WTC11 (cell line): ENCODE results near the gene PMIS2. TPM values are rescaled to one million over a fixed set of nuclear protein-coding genes. Genes with fewer than 3 reads are reported as not detected.

Experiments
- ATAC-seq: fragments of 200-7000 bp; cut with Tn5 transposase; 2 replicates; pipeline ENCODE4 v1.10.0; 2021; ENCODE audit warnings: mild to moderate bottlenecking, moderate library complexity
- CTCF ChIA-PET: fragments of 300-600 bp; sonication (Branson Sonifier 250); formaldehyde crosslinking; loops from one replicate; lab custom pipeline; 2021; ENCODE audit warnings: antibody characterized with exemption; lab: Charles Lee
- POLR2A ChIA-PET: fragments of 350-600 bp; sonication (Branson Sonifier 250); formaldehyde crosslinking; loops from one replicate; lab custom pipeline; 2021; ENCODE audit warnings: antibody characterized with exemption; lab: Charles Lee
- DNase-seq: peaks from one replicate; pipeline ENCODE4 v3.0.0; 2021; ENCODE audit warnings: low spot score
- H3K27ac Mint-ChIP-seq: 2 replicates; pipeline ENCODE4 v1.8.0; 2021; ENCODE audit warnings: mixed read lengths
- H3K27me3 Mint-ChIP-seq: 2 replicates; pipeline ENCODE4 v1.8.0; 2021; ENCODE audit warnings: low read depth, mild to moderate bottlenecking, moderate library complexity, mixed read lengths
- H3K36me3 Mint-ChIP-seq: 2 replicates; pipeline ENCODE4 v1.8.0; 2021; ENCODE audit warnings: mixed read lengths
- H3K4me1 Mint-ChIP-seq: 2 replicates; pipeline ENCODE4 v1.8.0; 2022; ENCODE audit warnings: mixed read lengths
- H3K4me3 Mint-ChIP-seq: 2 replicates; pipeline ENCODE4 v1.8.0; 2021; ENCODE audit warnings: mild to moderate bottlenecking, moderate library complexity, mixed read lengths
- H3K9me3 Mint-ChIP-seq: 2 replicates; pipeline ENCODE4 v1.8.0; 2021; ENCODE audit warnings: mixed read lengths
- CBFB ChIP-seq: sonication (generic); formaldehyde crosslinking; IDR thresholded peaks from 2 replicates; pipeline ENCODE4 v1.8.1; 2022; ENCODE audit warnings: mild to moderate bottlenecking, low read depth, missing genetic modification reagents
- E2F5 ChIP-seq: sonication (generic); formaldehyde crosslinking; IDR thresholded peaks from 2 replicates; pipeline ENCODE4 v1.8.1; 2022; ENCODE audit warnings: mild to moderate bottlenecking, moderate library complexity, missing genetic modification reagents
- EMX1 ChIP-seq: fragments of 250-450 bp; sonication (Bioruptor Pico); IDR thresholded peaks from 2 replicates; pipeline ENCODE4 v1.8.0; 2021; ENCODE audit warnings: mild to moderate bottlenecking
- FOXP4 ChIP-seq: sonication (generic); formaldehyde crosslinking; IDR thresholded peaks from 2 replicates; pipeline ENCODE4 v1.8.0; 2022; ENCODE audit warnings: mild to moderate bottlenecking, missing genetic modification reagents
- GRHL2 ChIP-seq: fragments of 250-450 bp; sonication (Bioruptor Pico); IDR thresholded peaks from 2 replicates; pipeline ENCODE4 v1.8.0; 2022; ENCODE audit warnings: mild to moderate bottlenecking, moderate library complexity; ENCODE audit not compliant: insufficient replicate concordance, severe bottlenecking
- HMGXB4 ChIP-seq: sonication (generic); formaldehyde crosslinking; IDR thresholded peaks from 2 replicates; pipeline ENCODE4 v1.8.1; 2023; ENCODE audit warnings: mild to moderate bottlenecking, moderate library complexity, missing genetic modification reagents
- JAZF1 ChIP-seq: fragments of 250-450 bp; sonication (Bioruptor Pico); IDR thresholded peaks from 2 replicates; pipeline ENCODE4 v1.9.0; 2021; ENCODE audit warnings: moderate library complexity, mild to moderate bottlenecking, inconsistent platforms
- JUN ChIP-seq: sonication (generic); formaldehyde crosslinking; IDR thresholded peaks from 2 replicates; pipeline ENCODE4 v1.8.0; 2023; ENCODE audit warnings: mild to moderate bottlenecking, missing genetic modification reagents
- MYBL2 ChIP-seq: sonication (generic); formaldehyde crosslinking; IDR thresholded peaks from 2 replicates; pipeline ENCODE4 v1.8.1; 2023; ENCODE audit warnings: mild to moderate bottlenecking, moderate library complexity, missing genetic modification reagents
- TCF7 ChIP-seq: sonication (generic); formaldehyde crosslinking; IDR thresholded peaks from 2 replicates; pipeline ENCODE4 v1.8.0; 2022; ENCODE audit warnings: mild to moderate bottlenecking, low read depth, missing genetic modification reagents, moderate library complexity
- TEAD1 ChIP-seq: sonication (generic); formaldehyde crosslinking; IDR thresholded peaks from 2 replicates; pipeline ENCODE4 v1.8.0; 2022; ENCODE audit warnings: mild to moderate bottlenecking, missing genetic modification reagents
- USF2 ChIP-seq: sonication (generic); formaldehyde crosslinking; IDR thresholded peaks from 2 replicates; pipeline ENCODE4 v1.8.1; 2023; ENCODE audit warnings: mild to moderate bottlenecking, missing genetic modification reagents, moderate library complexity
- ZBTB21 ChIP-seq: sonication (generic); formaldehyde crosslinking; IDR thresholded peaks from 2 replicates; pipeline ENCODE4 v1.8.1; 2023; ENCODE audit warnings: mild to moderate bottlenecking, missing genetic modification reagents, borderline replicate concordance
- ZBTB43 ChIP-seq: sonication (generic); formaldehyde crosslinking; IDR thresholded peaks from 2 replicates; pipeline ENCODE4 v1.8.1; 2023; ENCODE audit warnings: mild to moderate bottlenecking, missing genetic modification reagents
- ZNF219 ChIP-seq: sonication (generic); formaldehyde crosslinking; IDR thresholded peaks from 2 replicates; pipeline ENCODE4 v1.8.0; 2023; ENCODE audit warnings: missing genetic modification reagents, mild to moderate bottlenecking, borderline replicate concordance
- ZNF396 ChIP-seq: fragments of 250-450 bp; sonication (Bioruptor Pico); IDR thresholded peaks from 2 replicates; pipeline ENCODE4 v1.8.0; 2021; ENCODE audit warnings: mild to moderate bottlenecking, moderate library complexity, borderline replicate concordance
- total RNA-seq: library from RNA; stranded (reverse); gene quantifications from 3 replicates; pipeline ENCODE4 v1.2.3, GENCODE V29; 2021

Gene PMIS2
- total RNA-seq, 1 experiment from 2014 or later = not detected

- H3K27ac Mint-ChIP-seq = no peak overlapping the region
- CTCF ChIA-PET = interaction anchor here (0.6 to 2.4 kb wide), 9 partner anchors 18 to 383 kb away, joined by 3 to 35 read pairs (median 5); no protein-coding TSS in a partner anchor
- ATAC-seq (no peak), DNase-seq (no peak)
- TF ChIP-seq JUN (CRISPR knock-in tag) (no peak), ZBTB43 (CRISPR knock-in tag) (no peak), FOXP4 (CRISPR knock-in tag) (no peak), TCF7 (no peak), E2F5 (CRISPR knock-in tag) (no peak), EMX1 (CRISPR knock-in tag) (no peak), USF2 (no peak), JAZF1 (CRISPR knock-in tag) (no peak), ZNF396 (CRISPR knock-in tag) (no peak), ZBTB21 (CRISPR knock-in tag) (no peak), ZNF219 (no peak), HMGXB4 (CRISPR knock-in tag) (no peak), CBFB (CRISPR knock-in tag) (no peak)
- H3K9me3 Mint-ChIP-seq = no peaks in the 10 kb centered on the region
- H3K4me1 Mint-ChIP-seq = no peaks in the 10 kb centered on the region
- POLR2A ChIA-PET = no interaction called here
- H3K36me3 Mint-ChIP-seq = peaks cover 6% of the 10 kb centered on the region
- H3K27me3 Mint-ChIP-seq = no peaks in the 10 kb centered on the region
- H3K4me3 Mint-ChIP-seq = no peak overlapping the region
These were observed 33.4 kb downstream of the PMIS2 start for GRCh38 chr19:35619290-35619923.

GRCh38 chr19:35620001-35620400 is 34.0 kb downstream of the PMIS2 start:
- Mint-ChIP-seq H3K27me3 (no peaks in the 10 kb centered on the region), H3K4me1 (no peaks in the 10 kb centered on the region), H3K27ac (no peak overlapping the region), H3K4me3 (no peak overlapping the region), H3K9me3 (no peaks in the 10 kb centered on the region), H3K36me3 (peaks cover 6% of the 10 kb centered on the region)
- DNase-seq (no peak), ATAC-seq (no peak)
- CTCF ChIA-PET = interaction anchor here (0.5 to 1.6 kb wide), 2 partner anchors 8 to 22 kb away, joined by 3 to 6 read pairs; partner anchors contain the start of gene RBM42
- TF ChIP-seq MYBL2 (CRISPR knock-in tag) (no peak), GRHL2 (CRISPR knock-in tag) (no peak), TEAD1 (CRISPR knock-in tag) (no peak)
- POLR2A ChIA-PET = no interaction called here
